ENCODE data around the gene PROX2. TPM values are rescaled to one million over a fixed set of nuclear protein-coding genes. Genes with fewer than 3 reads are reported as not detected.

PROX2 gene
- total RNA-seq, 4 donors from 2014 or later = 0.10 to 0.42 TPM; not detected in 2

- intact Hi-C loops (cut with DNase I; ENCODE audit: low total_unique reads) = loop anchor here (10.0 kb wide), 1 partner anchor 168 kb away; no protein-coding TSS in a partner anchor
- WGBS, 2 donors = 62 to 70% methylated on average over 5 of the region's 5 CpGs
- H3K4me3 ChIP-seq (ENCODE audit: low read depth, poor library complexity, severe bottlenecking) = no peak overlapping the region
- TF ChIP-seq POLR2A (IDR thresholded peaks at IDR 0.05) (no peak), CTCF (IDR thresholded peaks at IDR 0.05) (no peak)
- DNase-seq (ENCODE audit: low spot score in 2 of 2) = no peak
These were observed 41.2 kb upstream of the PROX2 start for GRCh38 chr14:74917178-74917543.

DNA sequence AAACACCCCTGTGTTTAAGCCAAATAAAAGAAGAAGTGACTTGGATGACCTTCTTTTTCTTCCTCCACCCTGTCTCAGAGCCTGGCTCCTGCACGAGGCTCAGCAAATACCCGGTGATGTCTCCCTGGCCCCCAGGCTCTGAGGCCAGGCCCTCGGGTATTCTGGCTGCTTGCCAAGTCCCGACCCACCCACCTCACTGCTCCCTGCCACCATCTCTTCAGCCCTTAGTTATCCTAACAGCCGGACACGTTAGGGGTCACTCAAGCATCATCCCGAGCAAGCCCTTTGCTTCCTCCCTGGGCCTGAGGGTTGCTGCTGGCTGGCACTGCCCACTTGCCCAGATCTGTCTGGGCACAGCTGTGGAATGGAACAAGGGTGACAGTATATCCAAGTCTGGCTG is 39.9 kb upstream of the PROX2 start:
- no peak overlapping the region for H3K4me3 ChIP-seq (ENCODE audit: low read depth, poor library complexity, severe bottlenecking)
- WGBS, 2 donors = 36 to 41% methylated on average over 7 of the region's 7 CpGs
- TF ChIP-seq CTCF (IDR thresholded peaks at IDR 0.05) (no peak), POLR2A (IDR thresholded peaks at IDR 0.05) (no peak)
- intact Hi-C loops (cut with DNase I; ENCODE audit: low total_unique reads) = loop anchor here (10.0 kb wide), 1 partner anchor 169 kb away; no protein-coding TSS in a partner anchor
- DNase-seq (ENCODE audit: low spot score in 2 of 2) = peak in 1 of 2 donors; percentile 84

- peak in 1 of 2 donors; percentile 80 for DNase-seq (ENCODE audit: low spot score in 2 of 2)
- no peak overlapping the region for H3K4me3 ChIP-seq (ENCODE audit: low read depth, poor library complexity, severe bottlenecking)
- TF ChIP-seq CTCF (IDR thresholded peaks at IDR 0.05) (no peak), POLR2A (IDR thresholded peaks at IDR 0.05) (no peak)
- 59 to 67% methylated on average over 4 of the region's 4 CpGs for WGBS, 2 donors
- intact Hi-C loops (cut with DNase I; ENCODE audit: low total_unique reads) = loop anchor here (10.0 kb wide), 1 partner anchor 169 kb away; no protein-coding TSS in a partner anchor
These were observed 39.5 kb upstream of the PROX2 start for GRCh38 chr14:74915426-74915825.

GRCh38 chr14:74913986-74914573 is 38.1 kb upstream of the PROX2 start:
- peak; percentile 79 to 93 for DNase-seq (ENCODE audit: low spot score in 2 of 2)
- TF ChIP-seq CTCF (IDR thresholded peaks at IDR 0.05) (peak in 1 of 3 donors; percentile 38), POLR2A (IDR thresholded peaks at IDR 0.05) (no peak)
- H3K4me3 ChIP-seq (ENCODE audit: low read depth, poor library complexity, severe bottlenecking) = no peak overlapping the region
- intact Hi-C loops (cut with DNase I; ENCODE audit: low total_unique reads) = loop anchor here (10.0 kb wide), 1 partner anchor 171 kb away; no protein-coding TSS in a partner anchor
- 28 to 37% methylated on average over 6 of the region's 6 CpGs for WGBS, 2 donors

DNA sequence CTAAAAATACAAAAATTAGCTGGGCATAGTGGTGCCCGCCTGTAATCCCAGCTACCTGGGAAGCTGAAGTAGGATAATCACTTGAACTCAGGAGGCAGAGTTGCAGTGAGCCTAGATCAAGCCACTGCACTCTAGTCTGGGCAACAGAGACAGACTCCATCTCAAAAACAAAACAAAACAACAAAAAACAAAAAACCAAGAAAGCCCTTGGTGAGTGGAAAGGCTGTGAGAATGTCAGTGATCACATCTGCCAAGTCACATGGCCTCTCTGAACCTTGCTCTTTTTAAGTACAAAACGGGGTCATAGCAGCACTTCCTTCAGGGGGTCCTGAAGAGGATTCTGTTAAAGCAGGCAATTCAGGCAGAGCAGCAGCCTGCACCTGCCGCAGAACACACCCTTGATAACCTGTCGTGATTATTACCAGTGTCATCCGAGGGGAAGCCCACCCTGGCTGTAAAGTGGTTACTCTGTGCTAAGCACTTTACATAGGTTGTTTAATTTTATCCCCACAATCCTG is 37.5 kb upstream of the PROX2 start:
- TF ChIP-seq POLR2A (IDR thresholded peaks at IDR 0.05) = no peak
- TF ChIP-seq CTCF (IDR thresholded peaks at IDR 0.05) = no peak
- H3K4me3 ChIP-seq (ENCODE audit: low read depth, poor library complexity, severe bottlenecking) = no peak overlapping the region
- no peak for DNase-seq (ENCODE audit: low spot score in 2 of 2)
- intact Hi-C loops (cut with DNase I; ENCODE audit: low total_unique reads) = loop anchor here (10.0 kb wide), 1 partner anchor 171 kb away; no protein-coding TSS in a partner anchor
- WGBS, 2 donors = 61 to 74% methylated on average over 5 of the region's 5 CpGs

Measured in lower leg skin (tissue), 4 donors.